Neural progenitor cell (in vitro differentiated cells): ENCODE results near the gene FBLN5. TPM values are rescaled to one million over a fixed set of nuclear protein-coding genes. Genes with fewer than 3 reads are reported as not detected.

Experiments
- DNase-seq: peaks from one replicate; pipeline ENCODE4 v3.0.0-alpha.2; 2016; ENCODE audit warnings: low spot score
- H2AFZ ChIP-seq: fragments of 200-600 bp; sonication (generic); replicated peaks from 2 replicates; pipeline ENCODE4 v1.6.1; 2016; ENCODE audit warnings: antibody characterized with exemption
- H3F3A ChIP-seq: fragments of 200-600 bp; sonication (generic); 2 replicates; pipeline ENCODE4 v1.6.1; 2016; ENCODE audit warnings: antibody characterized with exemption, low read depth
- H3K27ac ChIP-seq: fragments of 200-600 bp; sonication (generic); 2 replicates; pipeline ENCODE4 v1.5.1; 2016; ENCODE audit warnings: mild to moderate bottlenecking
- H3K27me3 ChIP-seq: fragments of 200-600 bp; sonication (generic); 2 replicates; pipeline ENCODE4 v1.6.1; 2016; ENCODE audit warnings: mild to moderate bottlenecking, moderate library complexity
- H3K36me3 ChIP-seq: fragments of 200-600 bp; sonication (generic); 2 replicates; pipeline ENCODE4 v1.5.1; 2016
- H3K4me1 ChIP-seq: fragments of 200-600 bp; sonication (generic); 2 replicates; pipeline ENCODE4 v1.6.1; 2016; ENCODE audit warnings: mixed run types
- H3K4me2 ChIP-seq: fragments of 200-600 bp; sonication (generic); 2 replicates; pipeline ENCODE4 v1.6.1; 2016
- H3K4me3 ChIP-seq: fragments of 200-600 bp; sonication (generic); 2 replicates; pipeline ENCODE4 v1.5.1; 2016
- H3K79me2 ChIP-seq: fragments of 200-600 bp; sonication (generic); 2 replicates; pipeline ENCODE4 v1.6.1; 2016; ENCODE audit warnings: low read depth
- H3K9ac ChIP-seq: fragments of 200-600 bp; sonication (generic); 2 replicates; pipeline ENCODE4 v1.6.1; 2016
- H3K9me3 ChIP-seq: fragments of 200-600 bp; sonication (generic); 2 replicates; pipeline ENCODE4 v1.5.1; 2016; ENCODE audit warnings: low read depth
- H4K20me1 ChIP-seq: fragments of 200-600 bp; sonication (generic); 2 replicates; pipeline ENCODE4 v1.6.1; 2016; ENCODE audit warnings: low read depth
- H3K27ac Mint-ChIP-seq: 3 replicates; pipeline ENCODE4 v1.8.0; 2021; ENCODE audit warnings: mixed read lengths
- H3K27me3 Mint-ChIP-seq: 2 replicates; pipeline ENCODE4 v1.8.0; 2022; ENCODE audit warnings: low read depth, mild to moderate bottlenecking, inconsistent platforms, moderate library complexity, mixed read lengths; ENCODE audit not compliant: insufficient read depth
- H3K36me3 Mint-ChIP-seq: 3 replicates; pipeline ENCODE4 v1.8.0; 2021; ENCODE audit warnings: mixed read lengths
- H3K4me1 Mint-ChIP-seq: 3 replicates; pipeline ENCODE4 v1.8.0; 2021; ENCODE audit warnings: mixed read lengths
- H3K4me3 Mint-ChIP-seq: 3 replicates; pipeline ENCODE4 v1.8.0; 2021; ENCODE audit warnings: mild to moderate bottlenecking, moderate library complexity, mixed read lengths
- H3K9me3 Mint-ChIP-seq: 3 replicates; pipeline ENCODE4 v1.8.0; 2020; ENCODE audit warnings: mixed read lengths
- CTCF ChIP-seq: fragments of 200-600 bp; sonication (generic); IDR thresholded peaks from 2 replicates; pipeline ENCODE4 v1.5.1; 2017; ENCODE audit warnings: antibody characterized with exemption, mild to moderate bottlenecking
- EZH2 ChIP-seq: fragments of 200-600 bp; sonication (generic); IDR thresholded peaks from 2 replicates; pipeline ENCODE4 v1.6.1; 2017; ENCODE audit warnings: antibody characterized with exemption, mild to moderate bottlenecking, moderate library complexity
- EZH2phosphoT487 ChIP-seq: fragments of 200-600 bp; sonication (generic); IDR thresholded peaks from 2 replicates; pipeline ENCODE4 v1.6.1; 2017; ENCODE audit warnings: antibody characterized with exemption
- total RNA-seq: library from RNA; depleted of rRNA; stranded (reverse); fragments of >200 nt; gene quantifications from 2 replicates; pipeline ENCODE4 v1.2.3, GENCODE V29; 2015; ENCODE audit warnings: low replicate concordance

Gene FBLN5
- total RNA-seq, 1 donor from 2014 or later, result not detected

DNA sequence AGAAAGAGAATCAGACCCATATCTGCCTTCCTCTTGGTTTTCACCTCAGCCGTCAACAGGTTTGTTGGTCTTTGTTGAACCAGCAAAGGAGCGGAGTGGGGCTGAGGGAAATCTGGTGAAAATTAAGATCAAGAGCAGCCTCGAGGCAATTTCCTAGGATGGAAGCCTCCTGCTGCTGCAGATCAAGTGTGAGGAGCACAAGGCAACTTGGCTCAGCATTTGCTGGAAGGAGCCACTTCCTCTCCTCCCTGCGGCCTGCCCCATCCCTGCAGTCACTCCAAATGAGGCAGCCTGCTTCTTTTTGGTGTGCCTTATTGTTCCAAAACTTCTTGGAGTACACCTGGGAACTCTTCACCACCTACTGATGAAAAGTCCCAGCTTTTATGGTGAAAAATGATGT lies 85.1 kb downstream of the FBLN5 start:
- Histone ChIP-seq H3K4me1 (no peaks in the 10 kb centered on the region), H2AFZ (no peak overlapping the region), H3K36me3 (no peaks in the 10 kb centered on the region), H3K27me3 (no peaks in the 10 kb centered on the region), H3K9ac (no peak overlapping the region), H4K20me1 (no peaks in the 10 kb centered on the region), H3K9me3 (no peaks in the 10 kb centered on the region), H3K4me2 (no peak overlapping the region), H3F3A (no peaks in the 10 kb centered on the region), H3K4me3 (no peak overlapping the region), H3K79me2 (no peaks in the 10 kb centered on the region), H3K27ac (no peak overlapping the region)
- TF ChIP-seq EZH2 (no peak), EZH2phosphoT487 (no peak), CTCF (no peak)
- Mint-ChIP-seq H3K27me3 (peaks cover 7% of the 10 kb centered on the region), H3K9me3 (peaks cover 3% of the 10 kb centered on the region), H3K27ac (no peak overlapping the region), H3K4me3 (no peak overlapping the region), H3K4me1 (peaks cover 5% of the 10 kb centered on the region), H3K36me3 (no peaks in the 10 kb centered on the region)
- no peak for DNase-seq

DNA sequence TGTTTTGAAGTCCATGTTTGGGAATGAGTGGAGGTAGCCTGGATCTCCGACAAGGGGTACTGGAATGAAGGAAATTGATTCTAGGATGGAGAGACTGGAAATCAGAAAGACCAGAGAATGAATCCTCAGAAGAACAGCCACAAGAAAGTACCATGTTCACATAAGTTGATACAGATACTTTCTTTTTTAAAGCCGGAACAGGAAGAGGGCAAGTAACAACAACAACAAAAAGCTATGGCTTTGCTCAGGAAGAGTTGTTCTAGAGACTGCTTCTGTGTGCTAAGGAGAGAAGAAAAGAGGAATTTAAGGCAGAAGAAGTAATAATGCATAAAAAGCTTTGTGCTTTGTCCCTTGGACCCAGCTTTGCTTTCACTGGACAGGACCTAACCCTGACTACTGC lies 86.4 kb downstream of the FBLN5 start:
- Histone ChIP-seq H2AFZ (no peak overlapping the region), H3K4me1 (no peaks in the 10 kb centered on the region), H3F3A (no peaks in the 10 kb centered on the region), H3K27ac (no peak overlapping the region), H3K27me3 (no peaks in the 10 kb centered on the region), H4K20me1 (no peaks in the 10 kb centered on the region), H3K9me3 (no peaks in the 10 kb centered on the region), H3K36me3 (no peaks in the 10 kb centered on the region), H3K4me3 (no peak overlapping the region), H3K9ac (no peak overlapping the region), H3K79me2 (no peaks in the 10 kb centered on the region), H3K4me2 (no peak overlapping the region)
- H3K4me3 Mint-ChIP-seq, result no peak overlapping the region
- H3K9me3 Mint-ChIP-seq, result no peaks in the 10 kb centered on the region
- H3K27ac Mint-ChIP-seq, result no peak overlapping the region
- H3K27me3 Mint-ChIP-seq, result peaks cover 6% of the 10 kb centered on the region
- DNase-seq, result no peak
- TF ChIP-seq CTCF (no peak), EZH2phosphoT487 (no peak), EZH2 (no peak)
- H3K4me1 Mint-ChIP-seq, result peaks cover 5% of the 10 kb centered on the region
- no peaks in the 10 kb centered on the region for H3K36me3 Mint-ChIP-seq

DNA sequence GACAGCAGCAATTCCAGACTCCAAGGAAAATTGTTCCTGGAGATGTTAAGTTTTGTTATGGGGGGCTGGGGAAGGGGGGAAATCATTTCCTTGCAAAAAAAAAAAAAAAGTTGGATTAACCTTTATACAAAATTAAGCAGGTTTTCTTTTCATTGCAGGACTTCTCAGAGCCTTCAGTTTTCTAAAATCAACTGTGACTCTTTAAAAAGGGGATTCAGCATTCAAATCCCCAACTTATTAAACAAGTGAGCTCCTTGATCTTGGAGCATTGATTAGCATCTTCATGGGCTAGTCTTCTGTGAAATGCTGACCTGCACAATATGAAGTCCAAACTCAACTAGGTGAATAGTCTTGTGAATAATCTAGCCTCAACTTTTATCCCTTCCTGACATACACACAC lies 87.3 kb downstream of the FBLN5 start:
- no peak overlapping the region for H3K4me3 Mint-ChIP-seq
- H3K9ac ChIP-seq, result no peak overlapping the region
- H3K36me3 Mint-ChIP-seq, result no peaks in the 10 kb centered on the region
- H3K27ac Mint-ChIP-seq, result no peak overlapping the region
- no peak overlapping the region for H3K4me2 ChIP-seq
- no peaks in the 10 kb centered on the region for H3K9me3 Mint-ChIP-seq
- DNase-seq, result no peak
- no peaks in the 10 kb centered on the region for H3K79me2 ChIP-seq
- no peak overlapping the region for H3K4me3 ChIP-seq
- no peak overlapping the region for H2AFZ ChIP-seq
- no peak overlapping the region for H3K27ac ChIP-seq
- peaks cover 5% of the 10 kb centered on the region for H3K4me1 Mint-ChIP-seq
- no peaks in the 10 kb centered on the region for H3K4me1 ChIP-seq
- no peaks in the 10 kb centered on the region for H4K20me1 ChIP-seq
- H3K27me3 Mint-ChIP-seq, result peaks cover 6% of the 10 kb centered on the region
- H3K27me3 ChIP-seq, result no peaks in the 10 kb centered on the region
- H3F3A ChIP-seq, result no peaks in the 10 kb centered on the region
- H3K9me3 ChIP-seq, result no peaks in the 10 kb centered on the region
- no peaks in the 10 kb centered on the region for H3K36me3 ChIP-seq
- TF ChIP-seq EZH2phosphoT487 (no peak), CTCF (no peak), EZH2 (no peak)
